HFF-Myc (cell line): ENCODE measurements around the gene RPS6KL1.

ENCODE experiments used
- DNase-seq: peaks from one replicate; pipeline ENCODE4 v3.0.0-alpha.2; 2011; ENCODE audit warnings: low read depth; ENCODE audit errors: extremely low read depth
- H3K4me3 ChIP-seq: replicated peaks from 2 replicates; pipeline ENCODE4 v1.5.1; 2011; ENCODE audit warnings: low read depth, mild to moderate bottlenecking, control low read depth, low read length
- TF ChIP-seq, protein P1 (sequence below): IDR thresholded peaks from 2 replicates; pipeline ENCODE4 v1.5.1; 2012; ENCODE audit warnings: mild to moderate bottlenecking, low read depth, low read length, control low read depth; ENCODE audit errors: missing control alignments

The RPS6KL1 gene

DNA sequence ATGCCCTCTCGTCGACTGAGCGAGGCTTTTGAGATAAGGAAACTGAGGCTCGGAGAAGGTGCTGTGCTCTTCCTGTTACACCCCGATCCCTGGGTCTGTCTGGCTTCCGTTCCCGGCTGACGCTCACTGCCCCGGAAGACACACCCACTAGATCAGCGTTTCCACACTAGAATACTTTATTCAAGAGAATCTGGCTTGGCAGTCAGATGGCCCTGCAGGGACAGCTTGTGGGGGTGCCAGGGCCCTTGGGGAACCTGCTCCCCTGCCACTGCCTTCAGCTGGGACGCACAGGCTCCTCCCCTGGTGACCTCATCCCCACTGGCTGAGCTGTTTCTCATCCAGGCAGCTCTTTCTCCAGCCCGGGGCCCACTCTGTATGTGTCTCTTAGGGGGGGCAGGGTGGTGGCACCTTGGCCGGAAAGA lies 18.6 kb upstream of the RPS6KL1 start:
- H3K4me3 ChIP-seq, result no peak overlapping the region
- no peak for DNase-seq
- TF ChIP-seq, protein P1, sequence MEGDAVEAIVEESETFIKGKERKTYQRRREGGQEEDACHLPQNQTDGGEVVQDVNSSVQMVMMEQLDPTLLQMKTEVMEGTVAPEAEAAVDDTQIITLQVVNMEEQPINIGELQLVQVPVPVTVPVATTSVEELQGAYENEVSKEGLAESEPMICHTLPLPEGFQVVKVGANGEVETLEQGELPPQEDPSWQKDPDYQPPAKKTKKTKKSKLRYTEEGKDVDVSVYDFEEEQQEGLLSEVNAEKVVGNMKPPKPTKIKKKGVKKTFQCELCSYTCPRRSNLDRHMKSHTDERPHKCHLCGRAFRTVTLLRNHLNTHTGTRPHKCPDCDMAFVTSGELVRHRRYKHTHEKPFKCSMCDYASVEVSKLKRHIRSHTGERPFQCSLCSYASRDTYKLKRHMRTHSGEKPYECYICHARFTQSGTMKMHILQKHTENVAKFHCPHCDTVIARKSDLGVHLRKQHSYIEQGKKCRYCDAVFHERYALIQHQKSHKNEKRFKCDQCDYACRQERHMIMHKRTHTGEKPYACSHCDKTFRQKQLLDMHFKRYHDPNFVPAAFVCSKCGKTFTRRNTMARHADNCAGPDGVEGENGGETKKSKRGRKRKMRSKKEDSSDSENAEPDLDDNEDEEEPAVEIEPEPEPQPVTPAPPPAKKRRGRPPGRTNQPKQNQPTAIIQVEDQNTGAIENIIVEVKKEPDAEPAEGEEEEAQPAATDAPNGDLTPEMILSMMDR, result no peak

DNA sequence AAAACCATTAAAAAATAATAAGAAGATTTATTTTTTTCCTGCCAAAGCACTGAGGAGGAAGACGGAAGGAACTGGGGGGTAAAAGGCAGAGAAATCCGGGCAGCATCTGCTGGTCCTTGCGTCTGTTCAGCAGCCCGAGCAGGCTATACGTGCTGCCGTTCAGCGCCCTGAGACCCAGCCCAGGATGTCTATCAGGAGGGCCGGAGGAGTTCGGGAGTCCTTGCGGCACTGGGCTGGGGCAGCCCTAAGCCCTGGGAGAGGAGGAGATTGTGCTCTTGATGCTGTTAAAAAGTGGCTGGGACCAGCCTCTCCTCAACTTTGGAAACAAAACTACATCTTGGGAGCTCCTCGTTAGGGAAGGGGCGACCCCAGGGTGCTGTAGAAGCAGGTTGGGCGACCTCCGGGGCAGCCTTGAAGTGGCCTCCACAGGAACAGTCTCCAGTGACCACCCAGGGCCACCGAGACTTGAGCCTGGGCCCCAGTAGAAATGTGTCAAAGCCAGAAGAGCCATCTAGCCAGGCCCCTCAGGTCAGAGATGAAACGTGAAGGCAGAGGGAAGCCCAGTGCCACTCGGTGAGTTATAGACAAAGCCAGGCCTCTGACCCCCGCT lies 18.0 kb upstream of the RPS6KL1 start:
- TF ChIP-seq, protein P1, result no peak
- DNase-seq, result no peak
- H3K4me3 ChIP-seq, result no peak overlapping the region

DNA sequence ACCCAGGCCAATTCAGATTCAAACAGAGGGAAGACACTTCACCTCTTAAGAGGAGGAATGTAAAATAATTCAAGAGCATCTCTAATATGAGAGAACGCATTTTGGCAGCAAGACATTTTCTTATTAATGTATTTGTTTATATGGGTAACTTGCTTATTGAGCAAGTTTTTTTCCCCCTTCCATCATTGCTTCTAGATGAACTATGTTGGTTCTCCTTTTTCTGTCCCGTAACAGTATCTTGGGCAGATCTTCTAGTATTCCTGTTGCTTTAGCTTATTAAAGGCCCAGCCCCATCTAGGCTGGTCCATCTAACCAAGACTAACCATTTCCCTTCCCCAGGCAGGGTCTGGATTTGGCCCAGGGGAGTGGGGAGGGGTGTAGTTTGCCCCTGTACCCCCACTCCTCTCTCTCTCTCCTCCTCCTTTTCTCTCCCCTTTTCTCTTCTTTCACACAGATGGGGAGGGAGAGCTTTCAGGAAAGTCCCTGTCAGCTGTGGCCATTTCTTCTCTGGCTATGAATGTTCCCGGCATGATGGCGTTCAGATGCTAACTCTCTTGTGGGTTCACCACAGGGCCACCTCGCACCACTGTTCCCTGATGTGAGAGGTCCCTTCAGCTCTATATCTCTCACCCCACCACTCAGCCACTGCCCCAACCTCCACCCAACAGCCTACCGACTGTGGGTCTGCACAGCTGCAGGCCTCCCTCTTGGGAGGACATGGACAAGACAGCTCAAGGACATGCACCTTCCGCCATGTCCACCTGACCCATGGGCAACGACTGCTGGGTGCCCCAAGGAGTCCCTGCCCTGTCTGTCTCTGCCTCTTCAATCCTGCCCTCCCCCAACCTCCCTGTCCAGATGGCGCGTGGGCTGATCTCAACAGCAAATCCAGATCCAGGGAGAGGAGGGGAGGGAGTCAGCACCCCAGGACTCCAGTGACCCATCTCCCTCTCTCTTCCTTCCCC lies 15.8 kb upstream of the RPS6KL1 start:
- DNase-seq, result no peak
- TF ChIP-seq, protein P1, result no peak

DNA sequence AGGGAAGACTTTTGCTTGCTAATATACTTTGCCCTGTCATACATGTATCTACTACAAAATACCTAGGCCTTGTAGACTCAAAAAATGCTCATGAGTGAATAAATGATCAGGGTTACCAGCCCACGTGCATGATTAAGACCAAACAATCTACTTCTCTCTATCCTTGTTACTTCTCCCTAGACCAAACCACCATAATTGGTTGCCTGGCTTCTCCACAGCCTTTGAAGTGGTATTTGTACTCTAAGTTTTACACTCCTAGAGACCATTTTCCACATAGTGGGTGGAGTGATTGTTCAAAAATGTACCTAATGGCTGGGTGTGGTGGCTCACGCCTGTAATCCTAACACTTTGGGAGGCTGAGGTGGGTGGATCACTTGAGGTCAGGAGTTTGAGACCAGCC lies 14.1 kb upstream of the RPS6KL1 start:
- TF ChIP-seq, protein P1, result no peak
- no peak for DNase-seq
- H3K4me3 ChIP-seq, result no peak overlapping the region

More for the DNA sequence above, 15.8 kb upstream of the RPS6KL1 start:
- H3K4me3 ChIP-seq, result no peak overlapping the region

DNA sequence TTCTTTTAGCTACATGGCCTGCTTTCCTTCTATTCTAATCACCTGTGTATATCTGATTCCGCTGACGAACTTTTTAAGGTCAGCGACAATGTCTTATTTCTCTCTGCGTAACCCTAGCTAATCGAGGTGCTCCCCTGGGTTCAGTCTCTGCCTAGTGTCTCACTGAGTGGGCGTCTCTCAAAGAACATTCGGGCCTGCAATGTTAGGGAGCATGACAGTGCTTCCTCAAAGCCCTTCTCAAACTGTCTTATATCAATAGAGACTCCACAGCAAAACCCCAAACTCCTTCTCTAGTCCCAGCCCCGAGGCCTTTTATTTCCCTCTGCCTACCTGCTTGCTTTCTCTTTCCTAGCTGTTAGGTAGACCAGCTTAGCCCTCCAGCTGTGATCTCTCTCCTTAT lies 13.7 kb upstream of the RPS6KL1 start:
- DNase-seq, result no peak
- TF ChIP-seq, protein P1, result no peak
- no peak overlapping the region for H3K4me3 ChIP-seq

DNA sequence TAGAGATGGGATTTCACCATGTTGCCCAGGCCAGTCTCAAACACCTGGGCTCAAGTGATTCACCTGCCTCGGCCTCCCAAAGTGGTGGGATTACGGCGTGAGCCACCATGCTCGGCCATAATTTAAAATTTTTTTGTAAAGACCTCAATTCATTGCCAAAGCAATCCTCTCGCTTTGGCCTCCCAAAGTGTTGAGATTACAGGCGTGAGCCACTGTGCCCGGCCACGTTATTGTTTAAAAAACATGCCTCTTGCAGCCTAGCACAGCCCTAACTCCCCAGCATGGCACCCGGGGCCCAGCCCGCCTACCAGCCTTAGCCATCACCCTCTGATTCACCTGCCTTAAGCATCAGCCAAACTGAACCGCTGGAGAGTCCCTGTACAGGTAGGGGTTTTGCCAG lies 13.1 kb upstream of the RPS6KL1 start:
- DNase-seq, result no peak
- TF ChIP-seq, protein P1, result no peak
- no peak overlapping the region for H3K4me3 ChIP-seq
